ENCODE results near the gene AHRR.

- TF ChIP-seq CTCF (IDR thresholded peaks at IDR 0.05; ENCODE audit: poor library complexity) = no peak
- TF ChIP-seq EZH2phosphoT487 (IDR thresholded peaks at IDR 0.05; ENCODE audit: low read depth, severe bottlenecking, unreplicated experiment) = no peak
These were observed 1.7 kb downstream of the AHRR start for GRCh38 chr5:322942-323879.
